Endothelial cell of umbilical vein (primary cell): ENCODE measurements around the gene SRD5A2. TPM values are rescaled to one million over a fixed set of nuclear protein-coding genes. Genes with fewer than 3 reads are reported as not detected.

ENCODE experiments used
- BruUV-seq: library from RNA; stranded (reverse); fragments of 400-500 nt; replicated peaks from 2 replicates; lab custom pipeline; 2021; lab: Mats Ljungman, UMichigan
- CTCF ChIA-PET: fragments of 300-600, 350-600 bp; sonication (Branson Sonifier 250); formaldehyde crosslinking; loops from one replicate; lab custom pipeline; 2021; ENCODE audit warnings: antibody characterized with exemption, inconsistent platforms; lab: Charles Lee
- POLR2A ChIA-PET: fragments of 300-600, 350-600 bp; sonication (Branson Sonifier 250); formaldehyde crosslinking; loops from one replicate; lab custom pipeline; 2021; ENCODE audit warnings: antibody characterized with exemption, inconsistent platforms; lab: Charles Lee
- DNase-seq: peaks from one replicate; pipeline ENCODE4 v3.0.0-alpha.2; 2011; ENCODE audit warnings: low read depth, low spot score
- FAIRE-seq: peaks from 2 replicates; lab custom pipeline; 2011; peaks lifted over from hg19 to GRCh38; lab: Jason Lieb, UNC
- H2AFZ ChIP-seq: 2 replicates; pipeline ENCODE4 v1.6.0; 2012; ENCODE audit warnings: low read depth, low read length, control low read depth, inconsistent platforms
- H3K27ac ChIP-seq: 2 replicates; pipeline ENCODE4 v1.5.1; 2011; ENCODE audit warnings: low read depth, mild to moderate bottlenecking, control low read depth, low read length, moderate library complexity; ENCODE audit not compliant: insufficient read depth
- H3K27me3 ChIP-seq, 2 experiments: 2 replicates each; pipeline versions ENCODE4 v1.6.0 to v1.6.1; 2011; ENCODE audit warnings: low read length in 2 of 2, mixed read lengths in 1 of 2; ENCODE audit not compliant: control insufficient read depth in 2 of 2, insufficient read depth in 2 of 2
- H3K36me3 ChIP-seq, 2 experiments: 2 replicates in 1 of 2; 3 replicates in 1 of 2; pipeline ENCODE4 v1.5.1; 2011; ENCODE audit warnings: low read length in 2 of 2, mild to moderate bottlenecking in 1 of 2, moderate library complexity in 1 of 2; ENCODE audit not compliant: control insufficient read depth in 2 of 2, insufficient read depth in 2 of 2; ENCODE audit errors: extremely low read depth in 1 of 2
- H3K4me1 ChIP-seq: 3 replicates; pipeline ENCODE4 v1.5.1; 2011; ENCODE audit warnings: mild to moderate bottlenecking, low read length; ENCODE audit not compliant: control insufficient read depth, insufficient read depth; ENCODE audit errors: extremely low read depth
- H3K4me2 ChIP-seq: 2 replicates; pipeline ENCODE4 v1.6.1; 2011; ENCODE audit warnings: low read length, control low read depth, mixed read lengths; ENCODE audit not compliant: insufficient read depth
- H3K4me3 ChIP-seq, 3 experiments: fragments of 200-600 bp in 1 of 3; sonication (generic), shearing (Covaris generic) in 1 of 3; replicated peaks in 1 of 3; 2 replicates each; pipeline ENCODE4 v1.5.1; 2011 to 2016; ENCODE audit warnings: control low read depth in 3 of 3, low read length in 3 of 3, mild to moderate bottlenecking in 2 of 3, inconsistent platforms in 1 of 3, low read depth in 1 of 3, moderate library complexity in 1 of 3; ENCODE audit not compliant: insufficient read depth in 1 of 3
- H3K79me2 ChIP-seq: 2 replicates; pipeline ENCODE4 v1.6.0; 2012; ENCODE audit warnings: low read length, inconsistent platforms; ENCODE audit not compliant: control insufficient read depth, insufficient read depth
- H3K9ac ChIP-seq: replicated peaks from 2 replicates; pipeline ENCODE3; 2011; ENCODE audit warnings: low read length, control low read depth; ENCODE audit not compliant: insufficient read depth; ENCODE audit errors: extremely low read depth
- H3K9me1 ChIP-seq: replicated peaks from 3 replicates; pipeline ENCODE4 v1.6.0; 2011; ENCODE audit warnings: mild to moderate bottlenecking, low read length; ENCODE audit not compliant: control insufficient read depth, insufficient read depth; ENCODE audit errors: extremely low read depth
- H3K9me3 ChIP-seq: replicated peaks from 2 replicates; pipeline ENCODE4 v1.5.1; 2012; ENCODE audit warnings: low read length, inconsistent platforms; ENCODE audit not compliant: control insufficient read depth, insufficient read depth
- H4K20me1 ChIP-seq: replicated peaks from 2 replicates; pipeline ENCODE3; 2011; ENCODE audit warnings: mild to moderate bottlenecking, low read length; ENCODE audit not compliant: control insufficient read depth, insufficient read depth; ENCODE audit errors: extremely low read depth
- CTCF ChIP-seq, 2 donors: IDR thresholded peaks; 1 replicate in 1 of 2; 2 replicates in 1 of 2; pipeline ENCODE4 v1.5.1; 2011; ENCODE audit warnings: low read length in 2 of 2, mild to moderate bottlenecking in 2 of 2, moderate library complexity in 2 of 2, control low read depth in 1 of 2, inconsistent platforms in 1 of 2, low read depth in 1 of 2; ENCODE audit not compliant: insufficient read depth in 1 of 2; ENCODE audit errors: extremely low read depth in 1 of 2
- EZH2 ChIP-seq: IDR thresholded peaks from 2 replicates; pipeline ENCODE4 v1.6.1; 2012; ENCODE audit warnings: borderline replicate concordance, low read depth, mild to moderate bottlenecking, moderate library complexity, low read length, inconsistent platforms; ENCODE audit not compliant: severe bottlenecking
- FOS ChIP-seq: IDR thresholded peaks from 2 replicates; pipeline ENCODE4 v1.6.1; 2011; ENCODE audit warnings: mild to moderate bottlenecking, low read length, moderate library complexity, borderline replicate concordance; ENCODE audit not compliant: insufficient read depth
- GATA2 ChIP-seq: IDR thresholded peaks from 2 replicates; pipeline ENCODE4 v1.7.0; 2011; ENCODE audit warnings: low read depth, mild to moderate bottlenecking, moderate library complexity, mixed read lengths, low read length; ENCODE audit not compliant: insufficient read length, insufficient read depth
- JUN ChIP-seq: IDR thresholded peaks from 2 replicates; pipeline ENCODE4 v1.6.1; 2011; ENCODE audit warnings: borderline replicate concordance, low read depth; ENCODE audit not compliant: insufficient read length, insufficient read depth
- MAX ChIP-seq: IDR thresholded peaks from 2 replicates; pipeline ENCODE4 v1.6.1; 2011; ENCODE audit not compliant: insufficient read depth, insufficient read length
- MYC ChIP-seq: IDR thresholded peaks from one replicate; pipeline ENCODE4 v1.6.1; 2011; ENCODE audit warnings: mild to moderate bottlenecking, low read depth, low read length
- POLR2A ChIP-seq: IDR thresholded peaks from 2 replicates; pipeline ENCODE4 v1.6.1; 2012; ENCODE audit warnings: low read depth, mild to moderate bottlenecking, control low read depth, low read length
- POLR2AphosphoS5 ChIP-seq: IDR thresholded peaks from 2 replicates; pipeline ENCODE4 v1.6.1; 2012; ENCODE audit warnings: low read depth, mild to moderate bottlenecking, control low read depth, low read length, moderate library complexity; ENCODE audit not compliant: insufficient read depth
- dilution Hi-C: fragments of 300-500 bp; cut with MboI; formaldehyde crosslinking; loops from one replicate; pipeline ENCODE4 v1.15.0; 2019; ENCODE audit warnings: low sequenced_read_pairs; ENCODE audit not compliant: extremely low pct_ligation_motif_present
- intact Hi-C: fragments of 100-400 bp; cut with micrococcal nuclease; formaldehyde crosslinking; loops from one replicate; pipeline ENCODE4 v1.10.0; 2022
- polyA plus RNA-seq, 4 experiments: library from polyadenylated mRNA; depleted of rRNA in 3 of 4; stranded (reverse) in 3 of 4; unstranded in 1 of 4; fragments of >200 nt; gene quantifications; 2 replicates each; pipeline versions ENCODE4 v1.2.1 to v1.2.3, GENCODE V29; 2011 to 2012; ENCODE audit warnings: missing spikeins in 1 of 4
- total RNA-seq: library from RNA; stranded (reverse); gene quantifications from 2 replicates; pipeline ENCODE4 v1.2.3, GENCODE V29; 2021

SRD5A2 gene
- total and polyA plus RNA-seq, 2 donors (not counting 3 experiments of a cell fraction or from before 2014, with no cell fraction given), result not detected

GRCh38 chr2:31555967-31556706, 24.6 kb downstream of the SRD5A2 start:
- H3K79me2 ChIP-seq, result no peaks in the 10 kb centered on the region
- H3K4me1 ChIP-seq, result no peaks in the 10 kb centered on the region
- peaks cover 2% of the 10 kb centered on the region for H3K9me3 ChIP-seq
- TF ChIP-seq EZH2 (no peak), FOS (no peak), POLR2AphosphoS5 (no peak), POLR2A (no peak), JUN (no peak), MYC (no peak), GATA2 (no peak), CTCF (IDR thresholded peaks at IDR 0.05; ENCODE audit: extremely low read depth in 1 of 2, insufficient read depth in 1 of 2, low read depth in 1 of 2, low read length in 2 of 2) (no peak), MAX (no peak)
- dilution Hi-C loops (no loop called here), intact Hi-C loops (no loop called here)
- DNase-seq (no peak), FAIRE-seq (no peak)
- H3K9me1 ChIP-seq, result no peaks in the 10 kb centered on the region
- H4K20me1 ChIP-seq, result no peaks in the 10 kb centered on the region
- no peaks in the 10 kb centered on the region for H3K27me3 ChIP-seq
- ChIA-PET POLR2A (no interaction called here), CTCF (no interaction called here)
- H3K9ac ChIP-seq, result no peak overlapping the region
- no peak overlapping the region for H3K4me3 ChIP-seq
- no peak overlapping the region for H3K4me2 ChIP-seq
- H3K36me3 ChIP-seq, result no peaks in the 10 kb centered on the region
- no peak overlapping the region for H3K27ac ChIP-seq
- H2AFZ ChIP-seq, result no peak overlapping the region
- BruUV-seq, result no TSS peak
